ENCODE data around the gene HPSE2. TPM values are rescaled to one million over a fixed set of nuclear protein-coding genes. Genes with fewer than 3 reads are reported as not detected.

Gene HPSE2
- total RNA-seq, 1 experiment from 2014 or later: not detected

GRCh38 chr10:98627711-98628110 is 607.9 kb downstream of the HPSE2 start:
- intact Hi-C loops (cut with micrococcal nuclease; ENCODE audit: unreplicated experiment): no loop called here

DNA sequence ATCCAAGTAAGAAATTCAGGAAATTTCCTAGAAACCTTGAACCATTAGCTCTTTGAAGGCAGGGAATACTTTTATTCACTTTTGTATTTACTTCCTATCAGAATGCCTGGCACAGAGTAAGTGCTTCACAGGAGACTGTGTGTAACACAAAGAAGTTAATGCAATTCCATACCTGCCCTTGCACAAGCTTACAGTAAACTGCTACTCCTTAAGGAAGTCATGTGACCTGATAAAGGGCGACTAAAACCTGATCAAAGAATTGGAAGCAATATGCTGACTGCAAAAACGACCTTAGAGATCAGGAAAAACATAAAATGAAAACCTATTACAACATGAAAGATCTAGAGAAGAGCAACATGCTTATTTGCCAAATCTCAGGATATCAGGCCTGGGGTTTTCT is 610.7 kb downstream of the HPSE2 start:
- TF ChIP-seq POLR2AphosphoS5 (IDR thresholded peaks at IDR 0.05; ENCODE audit: low read depth, low read length) (no peak), TCF7L2 (IDR thresholded peaks at IDR 0.05; ENCODE audit: low read depth, low read length) (no peak), REST (IDR thresholded peaks at IDR 0.05; ENCODE audit: insufficient read depth in 1 of 2, low read depth in 2 of 2, low read length in 1 of 2) (no peak), SIN3A (IDR thresholded peaks at IDR 0.05; ENCODE audit: borderline replicate concordance, insufficient read depth, low read depth, low read length) (no peak)
- TF ChIP-seq, protein P1, sequence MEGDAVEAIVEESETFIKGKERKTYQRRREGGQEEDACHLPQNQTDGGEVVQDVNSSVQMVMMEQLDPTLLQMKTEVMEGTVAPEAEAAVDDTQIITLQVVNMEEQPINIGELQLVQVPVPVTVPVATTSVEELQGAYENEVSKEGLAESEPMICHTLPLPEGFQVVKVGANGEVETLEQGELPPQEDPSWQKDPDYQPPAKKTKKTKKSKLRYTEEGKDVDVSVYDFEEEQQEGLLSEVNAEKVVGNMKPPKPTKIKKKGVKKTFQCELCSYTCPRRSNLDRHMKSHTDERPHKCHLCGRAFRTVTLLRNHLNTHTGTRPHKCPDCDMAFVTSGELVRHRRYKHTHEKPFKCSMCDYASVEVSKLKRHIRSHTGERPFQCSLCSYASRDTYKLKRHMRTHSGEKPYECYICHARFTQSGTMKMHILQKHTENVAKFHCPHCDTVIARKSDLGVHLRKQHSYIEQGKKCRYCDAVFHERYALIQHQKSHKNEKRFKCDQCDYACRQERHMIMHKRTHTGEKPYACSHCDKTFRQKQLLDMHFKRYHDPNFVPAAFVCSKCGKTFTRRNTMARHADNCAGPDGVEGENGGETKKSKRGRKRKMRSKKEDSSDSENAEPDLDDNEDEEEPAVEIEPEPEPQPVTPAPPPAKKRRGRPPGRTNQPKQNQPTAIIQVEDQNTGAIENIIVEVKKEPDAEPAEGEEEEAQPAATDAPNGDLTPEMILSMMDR (IDR thresholded peaks at IDR 0.05): no peak
- DNase-seq (ENCODE audit: low read depth, low spot score) (no peak), ATAC-seq (no peak)
- no peak overlapping the region for H3K27ac ChIP-seq (ENCODE audit: low read length)
- POLR2A ChIA-PET: no interaction called here
- in situ Hi-C loops (cut with HindIII; ENCODE audit: low pct_unique_long_range_greater_than_20kb, low sequenced_read_pairs): no loop called here
- no peaks in the 10 kb centered on the region for H3K4me1 ChIP-seq (ENCODE audit: control insufficient read depth, insufficient read depth, low read length)
- intact Hi-C loops (cut with micrococcal nuclease; ENCODE audit: unreplicated experiment): no loop called here
- no peak overlapping the region for H3K4me3 ChIP-seq (ENCODE audit: low read depth in 2 of 2, low read length in 2 of 2)
- no peaks in the 10 kb centered on the region for H3K27me3 ChIP-seq (ENCODE audit: control insufficient read depth, insufficient read depth, low read length)
- BruUV-seq (replicated peaks): no TSS peak
- H3K36me3 ChIP-seq (ENCODE audit: control insufficient read depth, insufficient read depth, low read length): no peaks in the 10 kb centered on the region
- CTCF ChIA-PET: no interaction called here
- H3K9me3 ChIP-seq (ENCODE audit: control insufficient read depth, insufficient read depth, low read depth, low read length): no peaks in the 10 kb centered on the region

More at GRCh38 chr10:98627711-98628110, 607.9 kb downstream of the HPSE2 start:
- H3K9me3 ChIP-seq (ENCODE audit: control insufficient read depth, insufficient read depth, low read depth, low read length): no peaks in the 10 kb centered on the region
- DNase-seq (ENCODE audit: low read depth, low spot score) (no peak), ATAC-seq (no peak)
- H3K4me1 ChIP-seq (ENCODE audit: control insufficient read depth, insufficient read depth, low read length): no peaks in the 10 kb centered on the region
- TF ChIP-seq REST (IDR thresholded peaks at IDR 0.05; ENCODE audit: insufficient read depth in 1 of 2, low read depth in 2 of 2, low read length in 1 of 2): no peak
- no peak for TF ChIP-seq SIN3A (IDR thresholded peaks at IDR 0.05; ENCODE audit: borderline replicate concordance, insufficient read depth, low read depth, low read length)
- TF ChIP-seq, protein P1 (IDR thresholded peaks at IDR 0.05): no peak
- TF ChIP-seq POLR2AphosphoS5 (IDR thresholded peaks at IDR 0.05; ENCODE audit: low read depth, low read length): no peak
- TF ChIP-seq TCF7L2 (IDR thresholded peaks at IDR 0.05; ENCODE audit: low read depth, low read length): no peak
- in situ Hi-C loops (cut with HindIII; ENCODE audit: low pct_unique_long_range_greater_than_20kb, low sequenced_read_pairs): no loop called here
- H3K4me3 ChIP-seq (ENCODE audit: low read depth in 2 of 2, low read length in 2 of 2): no peak overlapping the region
- ChIA-PET POLR2A (no interaction called here), CTCF (no interaction called here)
- no peak overlapping the region for H3K27ac ChIP-seq (ENCODE audit: low read length)
- BruUV-seq (replicated peaks): no TSS peak
- H3K36me3 ChIP-seq (ENCODE audit: control insufficient read depth, insufficient read depth, low read length): no peaks in the 10 kb centered on the region
- no peaks in the 10 kb centered on the region for H3K27me3 ChIP-seq (ENCODE audit: control insufficient read depth, insufficient read depth, low read length)
